Endodermal cell (in vitro differentiated cells): Measurements from ENCODE around the gene ZGRF1. TPM values are rescaled to one million over a fixed set of nuclear protein-coding genes. Genes with fewer than 3 reads are reported as not detected.

ENCODE experiments used
- DNase-seq: peaks from one replicate; pipeline ENCODE4 v3.0.0-alpha.2; 2017
- H3K27ac ChIP-seq: 2 replicates; pipeline ENCODE4 v1.5.1; 2013; ENCODE audit warnings: mild to moderate bottlenecking, low read depth, low read length, moderate library complexity
- H3K27me3 ChIP-seq: 2 replicates; pipeline ENCODE4 v1.6.1; 2013; ENCODE audit warnings: mild to moderate bottlenecking, low read length, moderate library complexity; ENCODE audit not compliant: insufficient read depth, control insufficient read depth, poor library complexity, severe bottlenecking
- H3K36me3 ChIP-seq: 2 replicates; pipeline ENCODE4 v1.7.0; 2013; ENCODE audit warnings: mild to moderate bottlenecking, low read length, moderate library complexity; ENCODE audit not compliant: control insufficient read depth, insufficient read depth
- H3K4me1 ChIP-seq: one replicate; pipeline ENCODE4 v1.7.0; 2013; ENCODE audit warnings: low read length; ENCODE audit not compliant: control insufficient read depth, insufficient read depth
- H3K4me3 ChIP-seq: 2 replicates; pipeline ENCODE4 v1.5.1; 2013; ENCODE audit warnings: mild to moderate bottlenecking, low read length, moderate library complexity
- H3K9ac ChIP-seq: 2 replicates; pipeline ENCODE4 v1.6.1; 2013; ENCODE audit warnings: mild to moderate bottlenecking, low read length, moderate library complexity; ENCODE audit not compliant: poor library complexity, severe bottlenecking; ENCODE audit errors: extremely low read depth
- H3K9me3 ChIP-seq: 2 replicates; pipeline ENCODE4 v1.6.1; 2013; ENCODE audit warnings: mild to moderate bottlenecking, low read length, moderate library complexity; ENCODE audit not compliant: control insufficient read depth
- H3K27ac Mint-ChIP-seq: 2 replicates; pipeline ENCODE4 v1.8.0; 2020; ENCODE audit warnings: mixed read lengths
- H3K27me3 Mint-ChIP-seq: 2 replicates; pipeline ENCODE4 v1.8.0; 2021; ENCODE audit warnings: mild to moderate bottlenecking, mixed read lengths; ENCODE audit not compliant: insufficient read depth
- H3K36me3 Mint-ChIP-seq: 2 replicates; pipeline ENCODE4 v1.8.0; 2020; ENCODE audit warnings: low read depth, mixed read lengths
- H3K4me1 Mint-ChIP-seq: 2 replicates; pipeline ENCODE4 v1.8.0; 2020; ENCODE audit warnings: mixed read lengths
- H3K4me3 Mint-ChIP-seq: 2 replicates; pipeline ENCODE4 v1.8.0; 2020; ENCODE audit warnings: mild to moderate bottlenecking, moderate library complexity, mixed read lengths
- H3K9me3 Mint-ChIP-seq: 2 replicates; pipeline ENCODE4 v1.8.0; 2020; ENCODE audit warnings: mild to moderate bottlenecking, mixed read lengths
- WGBS, 2 experiments: methylation state at CpG; one replicate each; pipeline versions ENCODE4 v1.1.5 to v1.1.7; 2013; ENCODE audit warnings: missing lambda C conversion rate in 2 of 2, mixed read lengths in 1 of 2; ENCODE audit not compliant: insufficient coverage in 1 of 2, insufficient read length in 1 of 2; 5-methylcytosine and 5-hydroxymethylcytosine counted together
- total RNA-seq, 2 donors: library from RNA; stranded (reverse); fragmentation: NEBNext Ultra II Directional in 1 of 2; extraction: Animal tissue kit (Norgen Biotek cat#: 25700) in 1 of 2; gene quantifications; 2 replicates in 1 of 2; 3 replicates in 1 of 2; pipeline ENCODE4 v1.2.1, GENCODE V29; 2021
- TF ChIP-seq, protein P1 (sequence below): fragments of 200-600 bp; sonication (generic); conservative IDR thresholded peaks from 2 replicates; pipeline ENCODE4 v1.5.0; 2021; ENCODE audit warnings: antibody characterized with exemption, mild to moderate bottlenecking

Gene ZGRF1
- total RNA-seq, 2 donors from 2014 or later, result 29.1 to 57.3 TPM

DNA sequence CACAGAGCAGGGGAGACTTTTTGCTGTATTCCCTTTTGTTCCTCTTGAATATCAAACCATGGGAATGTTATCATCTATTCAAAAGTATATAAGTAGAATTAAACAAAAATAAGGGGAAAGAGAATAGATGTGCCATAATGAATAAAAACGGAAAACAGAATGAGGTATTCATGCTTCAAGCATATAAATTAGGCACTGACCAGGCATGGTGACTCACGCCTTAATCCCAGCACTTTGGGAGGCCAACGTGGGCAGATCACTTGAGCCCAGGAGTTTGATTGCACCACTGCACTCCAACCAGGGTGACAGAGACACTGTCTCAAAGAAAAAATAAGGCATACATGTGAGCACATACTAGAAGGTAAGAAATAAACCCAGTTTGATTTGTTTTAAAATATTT, 104.4 kb downstream of the ZGRF1 start:
- Mint-ChIP-seq H3K36me3 (no peaks in the 10 kb centered on the region), H3K9me3 (no peaks in the 10 kb centered on the region), H3K4me1 (no peaks in the 10 kb centered on the region), H3K4me3 (no peak overlapping the region), H3K27ac (no peak overlapping the region), H3K27me3 (peaks cover 9% of the 10 kb centered on the region)
- Histone ChIP-seq H3K27me3 (peaks cover 10% of the 10 kb centered on the region), H3K36me3 (no peaks in the 10 kb centered on the region), H3K4me3 (no peak overlapping the region), H3K27ac (no peak overlapping the region), H3K4me1 (no peaks in the 10 kb centered on the region), H3K9me3 (no peaks in the 10 kb centered on the region), H3K9ac (no peak overlapping the region)
- DNase-seq, result no peak
- WGBS, 2 experiments, result 78 to 93% methylated on average over 2 to 3 of the region's 3 CpGs
- TF ChIP-seq, protein P1, sequence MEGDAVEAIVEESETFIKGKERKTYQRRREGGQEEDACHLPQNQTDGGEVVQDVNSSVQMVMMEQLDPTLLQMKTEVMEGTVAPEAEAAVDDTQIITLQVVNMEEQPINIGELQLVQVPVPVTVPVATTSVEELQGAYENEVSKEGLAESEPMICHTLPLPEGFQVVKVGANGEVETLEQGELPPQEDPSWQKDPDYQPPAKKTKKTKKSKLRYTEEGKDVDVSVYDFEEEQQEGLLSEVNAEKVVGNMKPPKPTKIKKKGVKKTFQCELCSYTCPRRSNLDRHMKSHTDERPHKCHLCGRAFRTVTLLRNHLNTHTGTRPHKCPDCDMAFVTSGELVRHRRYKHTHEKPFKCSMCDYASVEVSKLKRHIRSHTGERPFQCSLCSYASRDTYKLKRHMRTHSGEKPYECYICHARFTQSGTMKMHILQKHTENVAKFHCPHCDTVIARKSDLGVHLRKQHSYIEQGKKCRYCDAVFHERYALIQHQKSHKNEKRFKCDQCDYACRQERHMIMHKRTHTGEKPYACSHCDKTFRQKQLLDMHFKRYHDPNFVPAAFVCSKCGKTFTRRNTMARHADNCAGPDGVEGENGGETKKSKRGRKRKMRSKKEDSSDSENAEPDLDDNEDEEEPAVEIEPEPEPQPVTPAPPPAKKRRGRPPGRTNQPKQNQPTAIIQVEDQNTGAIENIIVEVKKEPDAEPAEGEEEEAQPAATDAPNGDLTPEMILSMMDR, result no peak

DNA sequence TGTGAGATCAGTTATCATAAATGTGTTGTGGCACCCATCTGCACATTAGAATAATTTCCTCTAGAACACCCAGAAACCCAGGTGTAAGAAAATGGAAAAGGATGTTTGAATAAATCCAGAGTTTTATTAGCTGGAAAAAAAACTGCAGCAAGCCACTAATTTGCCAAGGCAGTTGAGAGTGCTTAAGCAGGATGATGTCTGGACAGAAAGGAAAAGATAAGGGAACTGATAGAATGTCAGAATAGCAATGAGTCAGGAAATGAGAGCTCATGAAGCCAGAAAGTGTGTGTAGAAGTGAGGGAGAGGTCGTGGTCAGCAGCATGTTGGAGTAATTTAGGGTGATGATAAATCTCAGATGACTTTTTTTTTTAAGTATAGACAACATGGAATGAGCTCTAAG, 105.6 kb downstream of the ZGRF1 start:
- no peak overlapping the region for H3K4me3 Mint-ChIP-seq
- Histone ChIP-seq H3K9me3 (no peaks in the 10 kb centered on the region), H3K27ac (no peak overlapping the region), H3K4me3 (no peak overlapping the region), H3K36me3 (no peaks in the 10 kb centered on the region), H3K4me1 (no peaks in the 10 kb centered on the region), H3K27me3 (peaks cover 20% of the 10 kb centered on the region), H3K9ac (no peak overlapping the region)
- WGBS, 2 experiments, result 61 to 100% methylated on average over 1 of the region's 1 CpG
- H3K27ac Mint-ChIP-seq, result no peak overlapping the region
- H3K36me3 Mint-ChIP-seq, result no peaks in the 10 kb centered on the region
- no peaks in the 10 kb centered on the region for H3K9me3 Mint-ChIP-seq
- TF ChIP-seq, protein P1, result no peak
- DNase-seq, result no peak
- H3K27me3 Mint-ChIP-seq, result peaks cover 19% of the 10 kb centered on the region
- no peaks in the 10 kb centered on the region for H3K4me1 Mint-ChIP-seq

DNA sequence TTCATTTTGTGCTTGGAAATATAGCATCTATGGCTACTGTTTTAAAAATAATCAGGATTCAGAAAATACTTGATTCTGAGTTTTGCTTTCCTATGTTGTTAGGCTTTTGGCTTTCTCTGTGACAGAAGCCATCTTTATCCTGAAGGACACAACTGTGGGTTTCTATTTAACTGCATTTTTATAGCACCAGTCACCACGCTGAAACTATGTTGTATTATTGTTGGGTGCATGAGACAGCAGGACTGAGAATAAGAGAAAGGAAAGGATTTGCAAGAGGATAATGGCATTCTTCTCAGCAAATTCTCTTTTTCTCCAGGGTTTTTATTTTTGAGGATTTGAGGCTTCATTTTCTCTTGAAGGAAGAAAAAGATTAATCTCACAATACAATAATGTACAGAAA, 110.6 kb downstream of the ZGRF1 start:
- WGBS, 2 experiments, result 43 to 78% methylated on average over 1 of the region's 1 CpG
- H3K9me3 ChIP-seq, result no peaks in the 10 kb centered on the region
- H3K4me1 ChIP-seq, result no peaks in the 10 kb centered on the region
- TF ChIP-seq, protein P1, result no peak
- no peak overlapping the region for H3K4me3 ChIP-seq
- Mint-ChIP-seq H3K27me3 (peaks cover 63% of the 10 kb centered on the region), H3K36me3 (no peaks in the 10 kb centered on the region), H3K27ac (no peak overlapping the region), H3K9me3 (no peaks in the 10 kb centered on the region), H3K4me3 (no peak overlapping the region), H3K4me1 (peaks cover 17% of the 10 kb centered on the region)
- H3K27me3 ChIP-seq, result peaks cover 68% of the 10 kb centered on the region
- H3K9ac ChIP-seq, result no peak overlapping the region
- no peaks in the 10 kb centered on the region for H3K36me3 ChIP-seq
- DNase-seq, result no peak
- H3K27ac ChIP-seq, result no peak overlapping the region
